ENCODE measurements around the gene PRRT2.

PRRT2 gene

GRCh38 chr16:29862884-29863668, 51.1 kb downstream of the PRRT2 start, which contains the start of gene CDIPT:
CDIPT (minus strand) TSS chr16:29863226; CDS start chr16:29862857, 369 bp downstream.
- H3K9me3 ChIP-seq = no peaks in the 10 kb centered on the region
- peaks cover 24% of the 10 kb centered on the region for H3K36me3 ChIP-seq (replicated peaks)
- peak; percentile 94 to 96 for DNase-seq (ENCODE audit: low spot score in 2 of 2)
- in situ Hi-C loops (cut with MboI; ENCODE audit: low sequenced_read_pairs) = no loop called here
- no peaks in the 10 kb centered on the region for H3K27me3 ChIP-seq (ENCODE audit: low read depth)
- 0 out of 2 replicates have a peak, but pooled peaks cover 3% of the 10 kb centered on the region for H3K4me1 ChIP-seq
- peak within 1 kb of the TSS; percentile 63 for H3K4me3 ChIP-seq

GRCh38 chr16:29863669-29863984, 51.6 kb downstream of the PRRT2 start:
- H3K4me3 ChIP-seq = peak overlapping the region; percentile 63
- H3K9me3 ChIP-seq = no peaks in the 10 kb centered on the region
- H3K27me3 ChIP-seq (ENCODE audit: low read depth) = no peaks in the 10 kb centered on the region
- 0 out of 2 replicates have a peak, but pooled peaks cover 3% of the 10 kb centered on the region for H3K4me1 ChIP-seq
- in situ Hi-C loops (cut with MboI; ENCODE audit: low sequenced_read_pairs) = no loop called here
- no peak for DNase-seq (ENCODE audit: low spot score in 2 of 2)
- H3K36me3 ChIP-seq (replicated peaks) = peaks cover 20% of the 10 kb centered on the region

- no peaks in the 10 kb centered on the region for H3K27me3 ChIP-seq (ENCODE audit: low read depth)
- in situ Hi-C loops (cut with MboI; ENCODE audit: low sequenced_read_pairs) = no loop called here
- no peaks in the 10 kb centered on the region for H3K9me3 ChIP-seq
- 0 out of 2 replicates have a peak, but pooled peaks cover 3% of the 10 kb centered on the region for H3K4me1 ChIP-seq
- no peak for DNase-seq (ENCODE audit: low spot score in 2 of 2)
- no peak overlapping the region for H3K4me3 ChIP-seq
- H3K36me3 ChIP-seq (replicated peaks) = peaks cover 14% of the 10 kb centered on the region
These were observed 52.2 kb downstream of the PRRT2 start for GRCh38 chr16:29864205-29864604.
